Esophagus muscularis mucosa (tissue), 3 donors: ENCODE results near the gene OSBPL1A.

ENCODE experiments used
- POLR2AphosphoS5 ChIP-seq, 2 donors: sonication (generic); formaldehyde crosslinking; IDR thresholded peaks; one replicate each; pipeline ENCODE4 v1.6.1; 2017; ENCODE audit warnings: antibody characterized with exemption in 2 of 2
- TF ChIP-seq, protein P1 (sequence below), 3 experiments: fragments of 200-600 bp in 2 of 3; fragments of 450-650 bp in 1 of 3; sonication (generic) in 2 of 3; IDR thresholded peaks; one replicate each; pipeline ENCODE4 v1.5.1; 2017 to 2019; ENCODE audit warnings: antibody characterized with exemption in 3 of 3, mild to moderate bottlenecking in 2 of 3, moderate library complexity in 1 of 3

DNA sequence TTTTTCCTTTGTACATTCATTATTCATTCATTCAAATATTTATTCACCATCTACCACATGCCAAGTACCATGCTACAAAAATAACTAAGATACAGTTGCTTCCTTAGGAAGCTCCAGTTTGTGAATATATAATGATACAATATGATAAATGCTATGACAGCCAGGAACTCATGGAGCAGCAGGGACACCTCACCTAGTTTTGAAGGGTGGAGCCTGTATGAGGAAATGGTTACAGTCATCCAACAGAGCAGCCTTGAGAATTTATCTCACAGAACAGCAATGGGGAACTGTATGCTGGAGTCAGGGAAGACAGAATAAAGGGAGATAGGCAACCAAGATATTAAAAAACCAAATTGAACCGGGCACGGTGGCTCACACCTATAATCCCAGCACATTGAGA lies 124.0 kb downstream of the OSBPL1A start:
- TF ChIP-seq, protein P1, sequence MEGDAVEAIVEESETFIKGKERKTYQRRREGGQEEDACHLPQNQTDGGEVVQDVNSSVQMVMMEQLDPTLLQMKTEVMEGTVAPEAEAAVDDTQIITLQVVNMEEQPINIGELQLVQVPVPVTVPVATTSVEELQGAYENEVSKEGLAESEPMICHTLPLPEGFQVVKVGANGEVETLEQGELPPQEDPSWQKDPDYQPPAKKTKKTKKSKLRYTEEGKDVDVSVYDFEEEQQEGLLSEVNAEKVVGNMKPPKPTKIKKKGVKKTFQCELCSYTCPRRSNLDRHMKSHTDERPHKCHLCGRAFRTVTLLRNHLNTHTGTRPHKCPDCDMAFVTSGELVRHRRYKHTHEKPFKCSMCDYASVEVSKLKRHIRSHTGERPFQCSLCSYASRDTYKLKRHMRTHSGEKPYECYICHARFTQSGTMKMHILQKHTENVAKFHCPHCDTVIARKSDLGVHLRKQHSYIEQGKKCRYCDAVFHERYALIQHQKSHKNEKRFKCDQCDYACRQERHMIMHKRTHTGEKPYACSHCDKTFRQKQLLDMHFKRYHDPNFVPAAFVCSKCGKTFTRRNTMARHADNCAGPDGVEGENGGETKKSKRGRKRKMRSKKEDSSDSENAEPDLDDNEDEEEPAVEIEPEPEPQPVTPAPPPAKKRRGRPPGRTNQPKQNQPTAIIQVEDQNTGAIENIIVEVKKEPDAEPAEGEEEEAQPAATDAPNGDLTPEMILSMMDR (IDR thresholded peaks at IDR 0.05), result no peak
- no peak for TF ChIP-seq POLR2AphosphoS5 (IDR thresholded peaks at IDR 0.05)
